Parathyroid adenoma (tissue), 2 donors: ENCODE measurements around the gene DDX23.
"Not testable (repeated sequence)": the region's sequence is repeated elsewhere in the genome, so short reads cannot be mapped to it uniquely, and the experiment has no call there.

Experiments used
- H2AFZ ChIP-seq: fragments of 300-600 bp; sonication (generic); one replicate; pipeline ENCODE4 v1.7.0; 2017; ENCODE audit warnings: antibody characterized with exemption, mild to moderate bottlenecking
- H3K27ac ChIP-seq: fragments of 300-600 bp; sonication (generic); one replicate; pipeline ENCODE4 v1.7.0; 2017
- H3K27me3 ChIP-seq: fragments of 300-600 bp; sonication (generic); one replicate; pipeline ENCODE4 v1.7.0; 2017; ENCODE audit warnings: low read length; ENCODE audit not compliant: control insufficient read depth, insufficient read depth
- H3K36me3 ChIP-seq: fragments of 300-600 bp; sonication (generic); one replicate; pipeline ENCODE4 v1.7.0; 2017; ENCODE audit warnings: low read length; ENCODE audit not compliant: control insufficient read depth, insufficient read depth
- H3K4me1 ChIP-seq: fragments of 300-600 bp; sonication (generic); one replicate; pipeline ENCODE4 v1.7.0; 2017; ENCODE audit warnings: control low read depth
- H3K4me2 ChIP-seq: fragments of 300-600 bp; sonication (generic); one replicate; pipeline ENCODE4 v1.7.0; 2017; ENCODE audit warnings: low read length
- H3K4me3 ChIP-seq: fragments of 300-600 bp; sonication (generic); one replicate; pipeline ENCODE4 v1.7.0; 2017; ENCODE audit warnings: low read depth, low read length
- H3K79me2 ChIP-seq: fragments of 300-600 bp; sonication (generic); one replicate; pipeline ENCODE4 v1.7.0; 2017; ENCODE audit warnings: control low read depth
- H3K9ac ChIP-seq: fragments of 300-600 bp; sonication (generic); one replicate; pipeline ENCODE4 v1.7.0; 2017; ENCODE audit warnings: mild to moderate bottlenecking
- H3K9me3 ChIP-seq: fragments of 300-600 bp; sonication (generic); one replicate; pipeline ENCODE4 v1.7.0; 2017; ENCODE audit warnings: low read length; ENCODE audit not compliant: control insufficient read depth
- CTCF ChIP-seq: fragments of 300-600 bp; sonication (generic); IDR thresholded peaks from one replicate; pipeline ENCODE4 v1.7.0; 2017; ENCODE audit warnings: antibody characterized with exemption, mild to moderate bottlenecking
- donor health status: primary hyperparathyroidism.

Gene DDX23

GRCh38 chr12:48859607-48860006 lies 7.6 kb upstream of the DDX23 start:
- Histone ChIP-seq H3K4me2 (no peak overlapping the region), H3K36me3 (no peaks in the 10 kb centered on the region), H3K4me3 (no peak overlapping the region), H2AFZ (no peak overlapping the region), H3K9ac (no peak overlapping the region), H3K9me3 (no peaks in the 10 kb centered on the region), H3K27ac (no peak overlapping the region), H3K27me3 (no peaks in the 10 kb centered on the region), H3K4me1 (no peaks in the 10 kb centered on the region), H3K79me2 (no peaks in the 10 kb centered on the region)
- TF ChIP-seq CTCF, result no peak

DNA sequence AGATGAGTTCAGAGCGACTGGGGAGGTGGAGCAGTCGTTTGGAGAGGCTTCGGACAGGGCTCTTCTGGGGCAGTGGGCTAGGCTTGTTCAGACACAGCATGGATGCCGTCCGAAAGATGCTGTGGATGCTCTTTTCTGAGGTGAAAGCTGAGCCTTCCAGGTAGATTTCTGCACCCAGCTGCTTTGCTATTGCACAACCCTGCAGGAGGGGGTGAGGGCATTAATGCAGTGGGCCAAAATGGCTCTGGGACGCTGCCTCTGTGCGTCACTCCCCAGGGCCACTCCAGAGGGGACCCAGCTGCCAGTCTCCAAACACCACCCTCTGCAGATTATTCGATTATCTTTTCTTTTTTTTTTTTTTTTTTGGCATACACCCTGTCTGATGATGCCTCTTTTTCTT lies 6.1 kb upstream of the DDX23 start:
- H3K4me2 ChIP-seq, result no peak overlapping the region
- no peak overlapping the region for H3K27ac ChIP-seq
- no peak overlapping the region for H3K9ac ChIP-seq
- H3K27me3 ChIP-seq, result no peaks in the 10 kb centered on the region
- no peaks in the 10 kb centered on the region for H3K79me2 ChIP-seq
- no peaks in the 10 kb centered on the region for H3K4me1 ChIP-seq
- no peaks in the 10 kb centered on the region for H3K9me3 ChIP-seq
- H3K36me3 ChIP-seq, result no peaks in the 10 kb centered on the region
- TF ChIP-seq CTCF, result no peak
- no peak overlapping the region for H2AFZ ChIP-seq
- H3K4me3 ChIP-seq, result no peak overlapping the region

DNA sequence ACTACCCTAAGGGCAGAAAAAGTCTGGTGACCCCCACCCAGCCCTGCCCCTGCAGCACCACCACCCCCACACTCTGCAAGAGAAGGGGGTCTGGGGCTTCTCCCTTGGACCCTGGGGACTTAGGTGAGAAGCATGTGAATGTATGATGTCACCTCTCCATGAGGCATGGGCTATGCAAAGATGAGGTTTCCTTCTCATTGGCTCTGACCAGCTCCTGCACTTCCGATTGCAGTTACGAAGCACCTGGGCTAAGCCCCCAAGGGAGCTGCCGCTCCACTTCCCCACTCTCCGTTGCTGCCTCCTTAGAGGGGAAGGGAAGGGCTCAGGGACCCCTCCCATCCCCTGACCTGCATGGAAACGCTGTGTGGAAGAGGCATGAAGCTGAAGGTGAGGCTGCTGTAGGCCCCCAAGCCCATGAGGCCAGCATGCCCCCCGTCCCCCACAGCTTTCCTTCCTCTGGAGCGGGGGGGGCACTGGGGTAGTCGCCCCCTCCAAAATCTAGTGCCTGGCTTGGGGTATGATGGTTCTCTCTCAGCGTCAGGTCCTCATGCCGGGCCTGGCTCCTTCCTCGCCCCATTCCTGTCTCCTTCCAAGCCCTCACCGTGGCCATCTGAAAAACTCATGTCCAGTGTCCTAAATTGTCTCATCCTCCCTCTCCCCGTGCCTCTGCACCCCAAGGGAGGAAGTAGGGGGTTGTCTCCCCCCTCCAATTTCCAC lies 5.5 kb upstream of the DDX23 start:
- Histone ChIP-seq H3K36me3 (no peaks in the 10 kb centered on the region), H3K4me3 (no peak overlapping the region), H3K4me1 (peaks cover 3% of the 10 kb centered on the region), H3K27ac (no peak overlapping the region), H3K27me3 (no peaks in the 10 kb centered on the region), H3K9ac (no peak overlapping the region), H3K79me2 (no peaks in the 10 kb centered on the region), H3K4me2 (no peak overlapping the region), H2AFZ (no peak overlapping the region), H3K9me3 (no peaks in the 10 kb centered on the region)
- no peak for TF ChIP-seq CTCF

GRCh38 chr12:48856379-48856778 lies 4.4 kb upstream of the DDX23 start:
- H3K4me1 ChIP-seq, result peaks cover 4% of the 10 kb centered on the region
- H3K4me2 ChIP-seq, result no peak overlapping the region
- H2AFZ ChIP-seq, result no peak overlapping the region
- no peaks in the 10 kb centered on the region for H3K9me3 ChIP-seq
- no peak overlapping the region for H3K27ac ChIP-seq
- H3K27me3 ChIP-seq, result no peaks in the 10 kb centered on the region
- H3K36me3 ChIP-seq, result no peaks in the 10 kb centered on the region
- TF ChIP-seq CTCF, result no peak
- H3K79me2 ChIP-seq, result peaks cover 5% of the 10 kb centered on the region
- H3K4me3 ChIP-seq, result no peak overlapping the region
- H3K9ac ChIP-seq, result no peak overlapping the region

DNA sequence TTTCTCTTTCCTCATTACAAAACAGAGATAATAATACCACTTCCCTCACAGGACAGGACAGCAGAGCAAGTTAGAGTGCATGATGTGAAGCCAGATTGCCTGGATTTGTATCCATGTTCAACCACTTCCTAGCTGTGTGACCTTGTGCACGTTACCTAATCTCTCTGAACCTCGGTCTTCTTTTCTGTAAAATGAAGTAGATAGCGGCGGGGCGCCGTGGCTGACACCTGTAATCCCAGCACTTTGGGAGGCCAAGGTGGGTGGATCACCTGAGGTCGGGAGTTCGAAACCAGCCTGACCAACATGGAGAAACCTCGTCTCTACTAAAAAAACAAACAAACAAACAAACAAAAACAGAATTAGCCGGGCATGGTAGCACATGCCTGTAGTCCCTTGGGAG lies 3.0 kb upstream of the DDX23 start:
- not testable (repeated sequence) for H3K27ac ChIP-seq, H3K36me3 ChIP-seq, H3K4me1 ChIP-seq, H2AFZ ChIP-seq, H3K27me3 ChIP-seq, H3K4me3 ChIP-seq, H3K9me3 ChIP-seq, H3K9ac ChIP-seq, H3K4me2 ChIP-seq
- H3K79me2 ChIP-seq, result peaks cover 18% of the 10 kb centered on the region
